Measurements from ENCODE around the gene GRAMD1B. TPM values are rescaled to one million over a fixed set of nuclear protein-coding genes. Genes with fewer than 3 reads are reported as not detected.
"Not testable (repeated sequence)": the region's sequence is repeated elsewhere in the genome, so short reads cannot be mapped to it uniquely, and the experiment has no call there.

The GRAMD1B gene
- total RNA-seq, 1 donor from 2014 or later, result 2.0 TPM

GRCh38 chr11:123640677-123641494 lies 210.8 kb downstream of the GRAMD1B start:
- no peak for DNase-seq (ENCODE audit: low read depth)

DNA sequence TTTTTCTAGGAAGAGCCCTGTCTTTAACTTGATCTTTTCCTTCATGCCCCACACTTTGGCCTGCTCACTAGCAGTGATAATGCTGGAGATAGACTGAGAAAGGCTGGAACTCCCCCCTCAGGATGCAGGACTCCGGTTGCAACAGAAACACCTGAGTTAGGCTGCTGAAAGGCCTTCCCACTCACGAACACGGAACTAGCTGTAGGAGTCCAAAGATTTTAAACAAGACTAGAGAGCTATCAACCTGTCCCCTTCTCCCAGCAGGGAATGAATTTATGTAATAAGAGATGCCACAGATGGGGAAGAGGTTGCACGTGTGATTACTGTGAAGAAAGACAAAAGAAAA lies 211.4 kb downstream of the GRAMD1B start:
- no peak for DNase-seq (ENCODE audit: low read depth)

DNA sequence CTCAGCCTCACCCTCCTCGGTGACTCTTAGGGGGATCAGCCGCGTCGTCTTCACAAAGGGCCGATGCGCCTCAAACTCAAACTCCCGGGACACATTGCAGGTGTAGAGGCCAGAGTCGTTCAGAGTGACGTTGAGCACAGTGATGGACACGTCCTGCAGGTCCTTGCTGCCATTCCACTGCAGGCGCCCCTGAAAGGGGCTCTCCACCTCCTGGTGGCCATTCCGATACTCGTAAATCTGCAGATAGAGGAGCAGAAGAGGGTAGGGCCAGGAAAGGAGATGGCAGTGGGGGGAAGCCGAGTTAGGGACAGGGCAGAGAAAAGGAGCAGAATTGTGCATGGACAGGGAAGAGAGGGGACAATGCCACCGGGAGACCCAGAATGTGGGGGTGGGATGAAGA lies 212.4 kb downstream of the GRAMD1B start:
- DNase-seq (ENCODE audit: low read depth), result no peak

- DNase-seq (ENCODE audit: low read depth), result no peak
Measured at GRCh38 chr11:123645286-123645975, 215.4 kb downstream of the GRAMD1B start.

DNA sequence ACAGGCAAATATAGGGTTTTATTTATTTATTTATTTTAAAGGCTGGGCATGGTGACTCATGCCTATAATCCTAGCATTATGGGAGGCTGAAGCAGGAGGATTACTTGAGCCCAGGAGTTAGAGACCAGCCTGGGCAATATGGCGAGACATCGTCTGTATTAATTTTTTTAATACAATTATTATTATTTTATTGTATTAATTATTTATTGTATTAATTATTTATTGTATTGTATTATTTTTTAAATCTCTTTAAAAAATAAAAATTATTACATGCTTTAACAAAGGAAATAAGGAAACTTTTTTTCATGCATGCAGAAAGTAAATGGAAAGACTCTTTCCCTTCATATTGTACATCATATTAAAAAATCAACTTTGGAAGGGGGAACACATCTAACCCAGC lies 220.8 kb downstream of the GRAMD1B start:
- DNase-seq (ENCODE audit: low read depth), result no peak

DNA sequence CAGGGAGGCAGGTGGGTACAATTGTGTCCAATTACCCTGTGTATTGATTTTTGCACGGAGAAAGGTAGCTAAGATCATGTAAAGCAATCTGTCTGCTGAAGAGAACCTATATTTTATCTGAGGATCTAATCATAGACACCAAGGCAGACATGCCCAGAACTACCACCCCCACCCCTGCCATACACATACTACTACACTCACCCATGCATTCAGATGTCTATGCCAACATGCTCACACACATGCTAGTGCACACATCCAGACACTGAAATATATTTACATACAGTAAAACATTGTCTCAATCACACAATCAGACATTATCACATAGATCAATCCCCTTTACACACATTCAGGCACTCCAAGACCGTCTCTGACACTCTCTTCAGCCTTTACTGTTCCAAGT lies 222.5 kb downstream of the GRAMD1B start:
- DNase-seq (ENCODE audit: low read depth), result no peak

DNA sequence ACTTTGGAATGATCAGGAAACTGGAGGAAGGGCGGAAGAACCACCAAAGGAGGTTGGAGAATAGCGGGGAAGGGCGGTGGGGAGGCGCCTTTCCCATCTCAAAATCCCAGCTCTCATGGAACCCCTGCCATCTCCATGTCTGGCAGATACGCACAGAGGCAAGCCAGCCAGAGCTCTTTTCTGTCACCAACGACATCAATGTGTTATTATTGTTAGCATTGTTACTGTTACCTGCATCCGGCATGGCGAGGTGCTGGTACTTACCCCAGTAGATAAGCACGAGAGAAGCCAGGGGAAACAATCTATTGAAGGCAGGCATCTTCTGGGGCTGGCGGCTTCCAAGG lies 223.4 kb downstream of the GRAMD1B start:
- no peak for DNase-seq (ENCODE audit: low read depth)

DNA sequence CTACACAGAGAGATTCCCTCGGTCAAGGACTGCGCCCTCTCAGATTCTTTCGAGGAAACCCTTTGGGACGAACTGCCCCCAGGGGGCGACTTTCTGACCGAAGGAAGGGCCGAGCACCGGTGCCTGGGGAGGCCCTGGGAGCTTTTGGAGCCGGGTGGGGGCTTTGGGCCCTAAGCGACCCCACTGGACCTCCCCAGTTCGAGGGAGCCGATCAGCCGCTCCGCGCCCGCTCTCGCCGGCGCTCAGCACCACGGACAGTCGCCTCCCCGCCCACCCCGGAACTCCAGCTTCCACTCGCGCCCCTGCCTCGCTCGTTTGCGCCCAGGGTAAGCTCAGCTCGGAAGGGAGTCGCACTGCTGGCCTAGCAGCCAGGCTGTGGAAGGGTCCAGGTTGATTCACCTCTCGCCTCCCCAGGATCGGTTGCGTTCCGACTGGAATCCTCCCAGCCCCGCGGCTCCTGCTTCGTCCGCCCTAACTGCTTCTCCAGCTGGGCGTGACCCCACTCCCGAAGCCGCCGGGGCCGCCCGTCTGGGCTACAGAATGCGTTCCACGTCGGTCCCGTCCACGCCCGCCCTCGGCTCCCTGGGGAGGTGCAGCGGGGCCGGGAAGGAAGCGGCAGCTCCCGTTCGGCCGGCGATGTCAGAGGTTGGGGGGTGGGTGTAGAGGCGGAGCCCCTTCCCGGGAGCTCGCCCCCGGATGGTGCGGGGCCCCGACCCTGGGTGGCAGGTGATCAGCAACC lies 223.9 kb downstream of the GRAMD1B start:
- DNase-seq (ENCODE audit: low read depth), result peak; percentile 6

GRCh38 chr11:123654566-123655081 lies 224.6 kb downstream of the GRAMD1B start, which contains the start of gene SCN3B:
SCN3B (minus strand) TSS chr11:123654624; CDS start chr11:123653801, 823 bp downstream.
- peak; percentile 35 for DNase-seq (ENCODE audit: low read depth)

GRCh38 chr11:123659311-123659710 lies 229.2 kb downstream of the GRAMD1B start:
- no peak for DNase-seq (ENCODE audit: low read depth)

GRCh38 chr11:123659965-123660364 lies 229.9 kb downstream of the GRAMD1B start:
- not testable (repeated sequence) for DNase-seq (ENCODE audit: low read depth)

DNA sequence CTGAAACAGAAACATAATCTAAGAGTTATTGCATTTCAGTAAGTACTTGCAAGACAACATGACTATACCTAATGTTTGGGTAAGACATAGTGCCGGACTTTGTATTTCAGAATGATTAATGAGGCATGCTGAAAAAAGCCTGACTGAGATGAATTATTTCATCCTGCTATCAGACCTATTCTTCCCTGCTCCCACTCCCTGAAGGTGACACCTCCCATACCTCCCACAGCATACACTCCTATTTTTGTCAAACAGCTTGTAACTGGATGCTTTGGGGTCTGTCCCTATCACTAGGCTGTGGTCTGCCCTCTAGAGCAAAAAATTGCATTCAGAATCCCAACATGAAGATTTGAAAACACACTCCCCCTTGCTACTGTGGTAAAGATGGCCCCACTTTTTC lies 235.2 kb downstream of the GRAMD1B start:
- no peak for DNase-seq (ENCODE audit: low read depth)

DNA sequence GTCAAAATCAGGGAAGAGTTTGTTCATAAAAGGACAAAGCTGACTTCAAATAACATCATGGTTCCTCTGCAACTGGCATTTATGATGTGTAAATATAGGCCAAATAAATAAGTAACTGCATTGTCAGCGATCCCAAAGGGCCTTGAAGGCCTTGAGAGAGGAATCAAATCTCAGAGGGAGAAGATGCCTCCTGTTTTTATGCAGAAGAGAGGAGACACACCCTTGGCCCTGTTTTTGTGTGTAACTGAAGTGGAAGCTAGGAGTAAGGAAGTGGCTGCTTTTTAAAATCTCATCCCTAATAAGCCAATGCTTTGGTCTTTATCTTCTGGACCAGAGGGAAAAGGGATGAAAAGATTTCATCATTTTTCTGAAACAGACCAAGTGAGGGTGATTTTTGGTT lies 240.0 kb downstream of the GRAMD1B start:
- DNase-seq (ENCODE audit: low read depth), result no peak

DNA sequence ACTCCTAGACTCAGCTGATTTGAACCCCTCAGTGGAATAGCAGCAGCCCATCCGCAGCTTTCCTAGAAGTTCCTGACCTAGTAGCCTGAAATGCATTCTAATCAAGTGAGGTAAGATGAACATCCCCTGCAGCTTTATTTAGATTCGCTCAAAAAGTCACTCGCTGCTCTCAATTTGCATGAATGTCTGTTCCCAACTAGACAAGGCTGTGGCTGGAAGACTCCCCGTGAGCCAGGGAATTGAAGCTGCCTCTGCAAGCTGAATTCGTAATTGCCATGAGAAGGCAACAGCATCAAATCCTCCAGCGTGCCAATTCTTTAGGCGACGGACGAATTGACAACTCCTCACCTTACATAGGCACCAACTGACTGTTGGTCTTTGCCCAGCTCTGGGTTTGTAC lies 241.5 kb downstream of the GRAMD1B start:
- DNase-seq (ENCODE audit: low read depth), result no peak

- no peak for DNase-seq (ENCODE audit: low read depth)
Measured at GRCh38 chr11:123672568-123672967, 242.5 kb downstream of the GRAMD1B start.

GRCh38 chr11:123674297-123674696 lies 244.2 kb downstream of the GRAMD1B start:
- peak; percentile 6 for DNase-seq (ENCODE audit: low read depth)

Other genes with a start within 250 kb of the GRAMD1B start
- 22.7 and 48.9 TPM in 2 replicates for gene CLMP, start 235.0 kb upstream of the GRAMD1B start, total RNA-seq
- 0.20 and 0.35 TPM in 2 replicates for gene SCN3B, start 224.4 kb downstream of the GRAMD1B start, total RNA-seq